WERI-Rb-1 (cell line): ENCODE measurements around the gene TSPEAR.

Experiments
- DNase-seq: peaks from one replicate; pipeline ENCODE4 v3.0.0-alpha.2; 2020
- H3K27ac ChIP-seq: fragments of 250-450 bp; sonication (Bioruptor Pico); 2 replicates; pipeline ENCODE4 v1.5.1; 2020; ENCODE audit warnings: mild to moderate bottlenecking, moderate library complexity
- H3K27me3 ChIP-seq: fragments of 250-450 bp; sonication (Bioruptor Pico); 2 replicates; pipeline ENCODE4 v1.5.1; 2021; ENCODE audit warnings: mild to moderate bottlenecking, low read depth, moderate library complexity; ENCODE audit not compliant: insufficient read depth, severe bottlenecking
- H3K36me3 ChIP-seq: fragments of 250-450 bp; sonication (Bioruptor Pico); 2 replicates; pipeline ENCODE4 v1.5.1; 2020; ENCODE audit warnings: mild to moderate bottlenecking, moderate library complexity
- H3K4me3 ChIP-seq: 2 replicates; pipeline ENCODE4 v1.5.1; 2011; ENCODE audit warnings: low read depth, mild to moderate bottlenecking, control low read depth, low read length
- H3K9me3 ChIP-seq: fragments of 250-450 bp; sonication (Bioruptor Pico); 2 replicates; pipeline ENCODE4 v1.5.1; 2021; ENCODE audit warnings: mild to moderate bottlenecking, moderate library complexity; ENCODE audit not compliant: severe bottlenecking
- TF ChIP-seq, protein P1 (sequence below): IDR thresholded peaks from 2 replicates; pipeline ENCODE4 v1.5.1; 2011; ENCODE audit warnings: low read depth, mild to moderate bottlenecking, control low read depth, inconsistent platforms, low read length

Gene TSPEAR

DNA sequence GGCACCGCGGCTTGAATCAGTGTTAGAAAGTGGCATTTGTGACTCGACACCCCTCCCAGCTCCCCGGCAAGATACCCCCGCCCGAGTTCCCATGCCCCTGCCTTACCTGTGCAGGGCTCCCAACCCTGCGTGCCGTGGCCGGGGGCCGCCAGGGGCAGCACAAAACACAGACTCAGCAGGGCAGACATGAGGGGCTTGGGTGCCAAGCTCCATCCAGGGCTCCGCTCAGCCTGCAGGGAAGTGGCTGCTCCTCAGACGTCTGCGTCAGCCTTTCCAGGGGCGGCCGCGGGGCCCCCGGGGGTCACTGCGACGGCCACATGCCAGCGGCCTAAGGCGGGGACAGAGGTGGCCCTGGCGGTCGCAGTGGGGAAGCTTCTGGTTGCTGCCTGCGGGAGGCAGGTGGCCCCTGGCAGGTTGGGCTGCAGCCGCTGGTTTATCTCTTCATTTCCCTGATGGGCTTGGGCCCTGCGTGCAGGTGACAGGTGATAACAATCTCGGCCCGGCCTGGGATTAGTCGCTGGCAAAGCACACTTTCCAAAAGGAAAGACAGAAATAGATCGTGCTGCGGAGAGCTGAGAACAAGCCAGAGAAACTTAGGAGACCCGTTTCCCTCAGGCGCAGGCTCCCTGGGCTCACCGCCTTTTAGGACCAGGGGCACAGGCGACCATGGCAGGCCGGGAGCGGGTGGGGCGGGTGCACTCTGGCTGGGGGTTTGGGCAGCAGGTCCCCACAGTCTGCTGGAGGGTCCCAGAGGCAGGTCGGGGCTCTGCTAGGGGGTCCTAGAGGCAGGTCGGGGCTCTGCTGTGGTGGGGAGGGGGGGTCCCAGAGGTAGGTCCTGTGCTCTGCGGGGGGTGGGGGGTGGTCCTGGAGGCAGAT, at the start of gene TSPEAR:
TSS of gene TSPEAR (minus strand) at position 246 of the 876 bp plus-strand sequence. CDS start at position 188, 58 bp downstream.
- DNase-seq: peak; percentile 80
- Histone ChIP-seq H3K9me3 (no peaks in the 10 kb centered on the region), H3K4me3 (no peak within 1 kb of the TSS), H3K36me3 (no peaks in the 10 kb centered on the region), H3K27me3 (no peaks in the 10 kb centered on the region), H3K27ac (peak within 1 kb of the TSS; percentile 51)
- TF ChIP-seq, protein P1, sequence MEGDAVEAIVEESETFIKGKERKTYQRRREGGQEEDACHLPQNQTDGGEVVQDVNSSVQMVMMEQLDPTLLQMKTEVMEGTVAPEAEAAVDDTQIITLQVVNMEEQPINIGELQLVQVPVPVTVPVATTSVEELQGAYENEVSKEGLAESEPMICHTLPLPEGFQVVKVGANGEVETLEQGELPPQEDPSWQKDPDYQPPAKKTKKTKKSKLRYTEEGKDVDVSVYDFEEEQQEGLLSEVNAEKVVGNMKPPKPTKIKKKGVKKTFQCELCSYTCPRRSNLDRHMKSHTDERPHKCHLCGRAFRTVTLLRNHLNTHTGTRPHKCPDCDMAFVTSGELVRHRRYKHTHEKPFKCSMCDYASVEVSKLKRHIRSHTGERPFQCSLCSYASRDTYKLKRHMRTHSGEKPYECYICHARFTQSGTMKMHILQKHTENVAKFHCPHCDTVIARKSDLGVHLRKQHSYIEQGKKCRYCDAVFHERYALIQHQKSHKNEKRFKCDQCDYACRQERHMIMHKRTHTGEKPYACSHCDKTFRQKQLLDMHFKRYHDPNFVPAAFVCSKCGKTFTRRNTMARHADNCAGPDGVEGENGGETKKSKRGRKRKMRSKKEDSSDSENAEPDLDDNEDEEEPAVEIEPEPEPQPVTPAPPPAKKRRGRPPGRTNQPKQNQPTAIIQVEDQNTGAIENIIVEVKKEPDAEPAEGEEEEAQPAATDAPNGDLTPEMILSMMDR: peak; percentile 23; the same call in 1 of the 2 replicates

DNA sequence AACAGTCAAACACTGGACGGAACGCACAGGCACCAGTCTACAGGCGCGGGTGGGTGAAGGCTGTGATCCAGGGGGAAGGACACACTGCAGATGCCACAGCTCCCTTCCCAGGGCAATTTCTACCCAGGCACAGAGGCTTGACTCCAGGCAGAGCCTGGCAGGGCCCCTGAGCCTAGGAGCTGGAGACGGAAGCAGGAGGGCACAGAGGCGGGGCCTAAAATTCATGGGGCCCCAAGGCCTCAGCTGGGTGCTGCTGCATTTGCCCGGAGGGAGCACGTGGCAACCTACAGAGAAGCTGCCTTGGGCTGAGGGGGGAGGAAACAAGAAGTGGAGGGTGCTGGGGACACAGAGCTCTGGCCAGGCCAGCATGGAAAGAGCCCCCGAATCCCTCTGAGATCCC, 49.0 kb upstream of the TSPEAR start:
- Histone ChIP-seq H3K9me3 (peaks cover 8% of the 10 kb centered on the region), H3K4me3 (no peak overlapping the region), H3K36me3 (no peaks in the 10 kb centered on the region), H3K27ac (no peak overlapping the region), H3K27me3 (no peaks in the 10 kb centered on the region)
- DNase-seq: peak; percentile 6
- TF ChIP-seq, protein P1: no peak

DNA sequence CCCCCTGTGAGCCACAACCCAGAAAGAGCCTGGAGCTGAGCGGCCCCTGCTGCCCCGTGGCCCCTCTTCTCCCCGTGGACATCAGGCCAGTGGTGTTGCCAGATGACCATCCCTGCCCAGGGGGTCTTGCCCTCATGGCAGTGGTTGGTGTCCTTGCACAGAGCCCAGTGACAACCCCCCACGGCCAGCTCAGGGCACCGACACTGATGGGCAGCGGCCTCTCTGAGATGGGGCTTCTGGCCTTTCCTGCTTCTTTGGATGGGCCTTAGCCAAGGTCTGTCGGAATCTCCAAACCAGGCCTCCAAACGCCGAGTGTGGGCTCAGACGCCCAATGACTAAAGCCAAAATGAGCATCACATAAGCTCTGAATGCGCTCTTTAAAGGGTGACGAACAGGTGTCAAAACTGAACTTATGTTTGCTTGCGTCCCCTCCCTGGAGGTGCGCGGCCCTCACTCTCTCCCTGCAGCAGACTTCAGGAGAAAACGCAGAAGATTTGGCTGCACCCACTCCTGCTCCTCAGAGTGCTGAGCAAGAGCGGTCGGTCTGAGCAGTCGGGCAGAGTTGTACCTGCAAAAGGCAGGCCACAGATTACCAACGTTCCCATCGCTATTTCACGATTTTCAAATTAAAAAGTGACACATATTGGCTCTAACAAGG, 48.4 kb upstream of the TSPEAR start:
- Histone ChIP-seq H3K4me3 (no peak overlapping the region), H3K9me3 (peaks cover 10% of the 10 kb centered on the region), H3K27ac (no peak overlapping the region), H3K36me3 (no peaks in the 10 kb centered on the region), H3K27me3 (no peaks in the 10 kb centered on the region)
- peak; percentile 6 for DNase-seq
- TF ChIP-seq, protein P1: no peak

DNA sequence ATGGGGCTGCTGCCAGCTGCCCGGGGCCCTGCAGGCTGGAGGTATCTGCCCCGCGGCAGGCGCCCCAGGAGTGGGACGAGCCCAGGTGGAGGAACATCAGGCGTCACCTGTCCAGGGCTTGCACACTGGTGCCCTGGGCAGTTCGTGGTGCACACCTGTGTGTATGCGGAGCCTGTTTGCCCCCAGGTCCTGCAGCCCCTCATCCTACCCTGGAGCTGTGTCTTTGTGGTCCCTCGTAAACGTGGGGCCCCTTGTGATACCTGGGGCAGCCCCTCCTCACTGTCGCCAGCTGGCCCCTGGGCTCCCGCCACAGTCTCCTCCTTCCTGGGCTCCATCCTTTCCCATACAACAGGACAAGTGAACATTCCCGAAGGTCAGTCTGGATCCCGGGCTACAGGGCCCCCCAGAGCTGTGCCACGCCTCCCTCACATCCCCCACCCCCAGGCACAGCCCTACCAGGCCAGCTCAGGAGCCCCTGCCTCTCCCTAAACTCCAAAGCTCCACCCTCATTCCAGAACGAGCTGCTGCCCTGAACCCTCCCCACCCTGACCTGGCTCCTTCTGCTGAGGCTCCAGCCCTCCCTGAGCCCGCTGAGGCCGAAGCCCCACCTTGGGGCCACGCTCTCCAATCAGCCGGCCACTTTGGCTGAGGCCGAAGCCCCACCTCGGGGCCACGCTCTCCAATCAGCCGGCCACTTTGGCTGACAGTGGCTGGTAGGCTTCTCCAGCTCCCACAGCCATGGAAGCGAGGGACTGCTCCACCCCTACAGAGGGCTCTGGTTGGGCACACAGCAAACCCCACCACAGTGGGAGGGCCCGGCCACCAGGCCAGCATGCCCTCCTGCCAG, 47.6 kb upstream of the TSPEAR start:
- peaks cover 13% of the 10 kb centered on the region for H3K9me3 ChIP-seq
- H3K36me3 ChIP-seq: no peaks in the 10 kb centered on the region
- H3K27me3 ChIP-seq: no peaks in the 10 kb centered on the region
- DNase-seq: peak; percentile 6
- TF ChIP-seq, protein P1: no peak
- H3K27ac ChIP-seq: no peak overlapping the region
- no peak overlapping the region for H3K4me3 ChIP-seq

DNA sequence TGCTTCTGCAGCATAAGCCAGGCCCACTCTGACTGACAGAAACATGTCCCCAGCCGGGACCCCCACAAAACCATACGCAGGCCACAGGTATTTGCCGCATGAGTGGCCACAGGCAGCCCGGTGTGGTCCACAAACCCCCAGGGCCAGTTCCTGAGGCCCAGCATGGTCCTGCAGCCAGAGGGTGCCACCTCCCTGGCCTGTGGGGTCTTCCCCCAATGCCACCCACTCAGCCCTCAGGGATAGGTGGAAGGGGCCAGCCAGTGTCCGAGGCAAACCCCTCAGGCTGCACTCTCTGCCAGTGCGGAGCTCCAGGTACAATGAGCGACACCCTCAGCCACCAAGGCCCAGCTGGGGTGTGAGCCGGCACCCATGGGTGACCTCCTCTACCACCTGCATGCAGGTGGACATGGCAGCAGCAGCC, 46.8 kb upstream of the TSPEAR start:
- Histone ChIP-seq H3K4me3 (no peak overlapping the region), H3K9me3 (peaks cover 13% of the 10 kb centered on the region), H3K27me3 (no peaks in the 10 kb centered on the region), H3K36me3 (no peaks in the 10 kb centered on the region), H3K27ac (no peak overlapping the region)
- DNase-seq: peak; percentile 8
- TF ChIP-seq, protein P1: no peak
